ENCODE measurements around the gene ADM5.

The ADM5 gene

GRCh38 chr19:49689133-49690078 is at the start of gene ADM5:
Gene ADM5 (plus strand): TSS chr19:49689594. CDS start chr19:49689838, 244 bp downstream.
- peak; percentile 56 for DNase-seq

- DNase-seq, result peak; percentile 100
Measured at GRCh38 chr19:49640113-49640898, 49.1 kb upstream of the ADM5 start, which contains the start of gene RRAS. Gene RRAS (minus strand): TSS chr19:49640143. CDS start chr19:49640098, 45 bp downstream.

- DNase-seq, result peak; percentile 99
Measured at GRCh38 chr19:49641688-49642491, 47.5 kb upstream of the ADM5 start, which contains the start of gene SCAF1. Gene SCAF1 (plus strand): TSS chr19:49642209. CDS start chr19:49645027, 2,818 bp downstream.

GRCh38 chr19:49642492-49643035 is 46.8 kb upstream of the ADM5 start:
- DNase-seq, result no peak

- DNase-seq, result no peak
Measured at GRCh38 chr19:49643466-49643865, 45.9 kb upstream of the ADM5 start.

GRCh38 chr19:49645592-49645991 is 43.8 kb upstream of the ADM5 start:
- no peak for DNase-seq

GRCh38 chr19:49645995-49646394 is 43.4 kb upstream of the ADM5 start:
- DNase-seq, result no peak

- no peak for DNase-seq
Measured at GRCh38 chr19:49646586-49646985, 42.8 kb upstream of the ADM5 start.

- no peak for DNase-seq
Measured at GRCh38 chr19:49651029-49651819, 38.2 kb upstream of the ADM5 start.

- DNase-seq, result no peak
Measured at GRCh38 chr19:49651820-49652550, 37.4 kb upstream of the ADM5 start.

- DNase-seq, result no peak
Measured at GRCh38 chr19:49652551-49653465, 36.6 kb upstream of the ADM5 start.

GRCh38 chr19:49653466-49653806 is 36.0 kb upstream of the ADM5 start:
- DNase-seq, result no peak

- no peak for DNase-seq
Measured at GRCh38 chr19:49654581-49654980, 34.8 kb upstream of the ADM5 start.

GRCh38 chr19:49655570-49656455 is 33.6 kb upstream of the ADM5 start:
- DNase-seq, result no peak

- DNase-seq, result no peak
Measured at GRCh38 chr19:49656456-49657109, 32.8 kb upstream of the ADM5 start.

GRCh38 chr19:49657493-49658138 is 31.8 kb upstream of the ADM5 start:
- DNase-seq, result no peak

GRCh38 chr19:49658139-49658517 is 31.3 kb upstream of the ADM5 start:
- no peak for DNase-seq

Measured in stimulated activated CD4-positive, alpha-beta T cell treated with anti-CD3 and anti-CD28 coated beads, Interleukin-4, amount 100 ng/mL, for 1 hour (primary cell).